Astrocyte (in vitro differentiated cells and primary cell): ENCODE results near the gene CELSR3. TPM values are rescaled to one million over a fixed set of nuclear protein-coding genes. Genes with fewer than 3 reads are reported as not detected.

Source experiments
- DNase-seq: peaks from one replicate; pipeline ENCODE4 v3.0.0-alpha.2; 2010; ENCODE audit warnings: low read depth
- FAIRE-seq: peaks from 2 replicates; lab custom pipeline; 2011; peaks lifted over from hg19 to GRCh38; lab: Jason Lieb, UNC
- H2AFZ ChIP-seq: 2 replicates; pipeline ENCODE4 v1.6.0; 2012; ENCODE audit warnings: low read depth, low read length, inconsistent platforms
- H3K27ac ChIP-seq: 2 replicates; pipeline ENCODE4 v1.5.1; 2011; ENCODE audit warnings: low read depth, low read length, inconsistent platforms
- H3K27me3 ChIP-seq: 2 replicates; pipeline ENCODE4 v1.6.0; 2011; ENCODE audit warnings: low read length, inconsistent platforms; ENCODE audit not compliant: insufficient read depth
- H3K36me3 ChIP-seq: 2 replicates; pipeline ENCODE4 v1.5.1; 2011; ENCODE audit warnings: low read length, inconsistent platforms; ENCODE audit not compliant: insufficient read depth
- H3K4me1 ChIP-seq: 2 replicates; pipeline ENCODE4 v1.5.1; 2011; ENCODE audit warnings: low read length, inconsistent platforms; ENCODE audit not compliant: insufficient read depth
- H3K4me2 ChIP-seq: 2 replicates; pipeline ENCODE4 v1.6.0; 2012; ENCODE audit warnings: low read length, inconsistent platforms
- H3K4me3 ChIP-seq: 2 replicates; pipeline ENCODE4 v1.5.1; 2011; ENCODE audit warnings: low read depth, mild to moderate bottlenecking, low read length, inconsistent platforms; ENCODE audit not compliant: insufficient read depth
- H3K79me2 ChIP-seq: 2 replicates; pipeline ENCODE4 v1.6.0; 2012; ENCODE audit warnings: mild to moderate bottlenecking, low read length, inconsistent platforms; ENCODE audit not compliant: insufficient read depth
- H3K9ac ChIP-seq: 2 replicates; pipeline ENCODE4 v1.6.0; 2012; ENCODE audit warnings: mild to moderate bottlenecking, low read length, inconsistent platforms
- H3K9me3 ChIP-seq: 2 replicates; pipeline ENCODE4 v1.5.1; 2012; ENCODE audit warnings: low read depth, mild to moderate bottlenecking, low read length, inconsistent platforms; ENCODE audit not compliant: insufficient read depth
- H4K20me1 ChIP-seq: 2 replicates; pipeline ENCODE4 v1.6.0; 2012; ENCODE audit warnings: low read length, inconsistent platforms; ENCODE audit not compliant: insufficient read depth
- H3K27ac Mint-ChIP-seq: one replicate; pipeline ENCODE4 v1.8.0; 2021; ENCODE audit warnings: mild to moderate bottlenecking, mixed read lengths; ENCODE audit not compliant: unreplicated experiment
- H3K27me3 Mint-ChIP-seq: one replicate; pipeline ENCODE4 v1.8.0; 2021; ENCODE audit warnings: low read depth, mixed read lengths; ENCODE audit not compliant: unreplicated experiment
- H3K36me3 Mint-ChIP-seq: one replicate; pipeline ENCODE4 v1.8.0; 2021; ENCODE audit warnings: low read depth, mixed read lengths; ENCODE audit not compliant: unreplicated experiment
- H3K4me1 Mint-ChIP-seq: one replicate; pipeline ENCODE4 v1.8.0; 2021; ENCODE audit warnings: low read depth, mixed read lengths; ENCODE audit not compliant: unreplicated experiment
- H3K4me3 Mint-ChIP-seq: one replicate; pipeline ENCODE4 v1.8.0; 2021; ENCODE audit warnings: mild to moderate bottlenecking, moderate library complexity, mixed read lengths; ENCODE audit not compliant: unreplicated experiment
- H3K9me3 Mint-ChIP-seq: one replicate; pipeline ENCODE4 v1.8.0; 2021; ENCODE audit warnings: mild to moderate bottlenecking, mixed read lengths; ENCODE audit not compliant: unreplicated experiment
- EZH2 ChIP-seq: IDR thresholded peaks from 2 replicates; pipeline ENCODE4 v1.6.1; 2012; ENCODE audit warnings: mild to moderate bottlenecking, low read length, inconsistent platforms; ENCODE audit not compliant: insufficient read depth
- total RNA-seq: library from RNA; stranded (reverse); gene quantifications from 2 replicates; pipeline ENCODE4 v1.2.1, GENCODE V29; 2021
- TF ChIP-seq, protein P1 (sequence below): IDR thresholded peaks from 2 replicates; pipeline ENCODE4 v1.5.1; 2011; ENCODE audit warnings: low read depth, mild to moderate bottlenecking, inconsistent platforms, low read length, moderate library complexity; ENCODE audit not compliant: insufficient read depth

Gene CELSR3
- total RNA-seq, 1 donor from 2014 or later = 8.6 TPM

DNA sequence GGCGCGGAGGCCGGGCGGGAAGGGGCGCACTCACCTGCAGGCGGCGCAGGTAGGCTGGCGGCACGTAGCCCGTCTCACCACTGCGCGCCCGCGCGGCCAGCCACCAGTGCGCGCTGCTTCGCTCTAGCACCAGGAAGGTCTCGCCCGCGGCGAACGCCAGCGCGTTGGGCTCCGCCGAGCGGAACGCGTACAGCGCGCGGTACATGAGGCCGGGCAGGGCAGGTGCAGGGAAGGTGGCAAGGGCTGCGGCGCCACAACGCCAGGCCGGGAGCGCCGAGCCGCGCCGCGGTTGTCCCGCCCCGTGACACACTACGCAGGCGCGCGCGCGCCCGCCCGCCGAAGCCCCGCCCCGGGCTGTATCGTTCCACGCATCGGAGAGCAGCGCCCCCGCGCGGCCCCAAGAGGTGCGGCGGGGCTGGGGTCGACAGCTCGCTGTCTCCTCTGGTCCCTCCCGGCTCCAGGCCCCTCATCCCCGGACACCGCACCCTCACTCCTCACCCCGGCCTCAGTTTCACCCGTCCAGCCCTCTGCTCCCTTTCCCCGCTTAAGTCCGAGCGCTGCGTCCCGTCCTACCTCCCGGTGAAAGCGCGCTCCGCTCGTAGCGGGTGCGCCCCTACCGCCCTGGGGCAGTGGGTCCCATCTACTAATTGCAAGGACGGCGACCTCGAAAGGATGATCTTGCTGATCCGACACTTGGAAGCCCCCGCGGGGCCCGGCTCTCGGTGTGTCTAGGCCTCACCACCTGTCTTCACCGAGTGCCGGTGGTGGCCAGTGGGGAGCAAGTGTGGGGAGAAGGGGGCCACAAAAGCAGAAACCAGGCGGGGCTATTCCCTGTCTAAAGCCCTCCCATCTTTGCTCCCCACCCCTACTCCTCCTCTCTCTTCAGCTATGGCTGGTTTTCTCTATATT lies 23.2 kb upstream of the CELSR3 start, which contains the start of gene NCKIPSD:
Gene NCKIPSD (minus strand): TSS at position 313 of the 909 bp plus-strand sequence. CDS start 108 bp downstream, at position 205.
- peak within 1 kb of the TSS; percentile 85 for H3K4me3 ChIP-seq
- H3K79me2 ChIP-seq = peaks cover 33% of the 10 kb centered on the region
- no peak for TF ChIP-seq EZH2
- TF ChIP-seq, protein P1, sequence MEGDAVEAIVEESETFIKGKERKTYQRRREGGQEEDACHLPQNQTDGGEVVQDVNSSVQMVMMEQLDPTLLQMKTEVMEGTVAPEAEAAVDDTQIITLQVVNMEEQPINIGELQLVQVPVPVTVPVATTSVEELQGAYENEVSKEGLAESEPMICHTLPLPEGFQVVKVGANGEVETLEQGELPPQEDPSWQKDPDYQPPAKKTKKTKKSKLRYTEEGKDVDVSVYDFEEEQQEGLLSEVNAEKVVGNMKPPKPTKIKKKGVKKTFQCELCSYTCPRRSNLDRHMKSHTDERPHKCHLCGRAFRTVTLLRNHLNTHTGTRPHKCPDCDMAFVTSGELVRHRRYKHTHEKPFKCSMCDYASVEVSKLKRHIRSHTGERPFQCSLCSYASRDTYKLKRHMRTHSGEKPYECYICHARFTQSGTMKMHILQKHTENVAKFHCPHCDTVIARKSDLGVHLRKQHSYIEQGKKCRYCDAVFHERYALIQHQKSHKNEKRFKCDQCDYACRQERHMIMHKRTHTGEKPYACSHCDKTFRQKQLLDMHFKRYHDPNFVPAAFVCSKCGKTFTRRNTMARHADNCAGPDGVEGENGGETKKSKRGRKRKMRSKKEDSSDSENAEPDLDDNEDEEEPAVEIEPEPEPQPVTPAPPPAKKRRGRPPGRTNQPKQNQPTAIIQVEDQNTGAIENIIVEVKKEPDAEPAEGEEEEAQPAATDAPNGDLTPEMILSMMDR = peak; percentile 45
- Mint-ChIP-seq H3K27me3 (no peaks in the 10 kb centered on the region), H3K9me3 (no peaks in the 10 kb centered on the region), H3K27ac (peak within 1 kb of the TSS; percentile 71), H3K4me1 (peaks cover 17% of the 10 kb centered on the region), H3K36me3 (peaks cover 17% of the 10 kb centered on the region), H3K4me3 (peak within 1 kb of the TSS; percentile 86)
- H3K27ac ChIP-seq = peak within 1 kb of the TSS; percentile 49
- H4K20me1 ChIP-seq = peaks cover 59% of the 10 kb centered on the region
- no peaks in the 10 kb centered on the region for H3K27me3 ChIP-seq
- H3K36me3 ChIP-seq = peaks cover 39% of the 10 kb centered on the region
- H3K9me3 ChIP-seq = no peaks in the 10 kb centered on the region
- peaks cover 29% of the 10 kb centered on the region for H3K4me1 ChIP-seq
- peak within 1 kb of the TSS; percentile 87 for H3K9ac ChIP-seq
- H3K4me2 ChIP-seq = peak within 1 kb of the TSS; percentile 88
- DNase-seq = peak; percentile 37
- no peak for FAIRE-seq
- peak within 1 kb of the TSS; percentile 90 for H2AFZ ChIP-seq

DNA sequence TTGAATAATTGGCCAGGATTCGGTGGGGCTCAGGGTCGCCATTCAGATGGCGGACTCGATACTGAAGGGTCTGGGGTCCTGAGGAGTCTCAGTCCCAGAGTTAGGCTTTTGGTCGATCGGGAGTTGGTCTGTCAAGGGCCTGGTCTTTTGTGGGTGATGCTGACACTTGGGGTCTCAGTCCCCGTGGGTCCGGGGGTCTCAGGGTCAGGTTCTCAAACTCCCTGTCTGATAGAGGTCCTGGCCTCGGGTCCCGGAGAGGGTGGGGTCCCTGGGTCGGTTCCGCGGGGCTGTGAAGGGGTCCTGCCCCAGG lies 22.6 kb upstream of the CELSR3 start:
- DNase-seq = no peak
- Histone ChIP-seq H4K20me1 (peaks cover 55% of the 10 kb centered on the region), H3K9me3 (no peaks in the 10 kb centered on the region), H3K4me3 (peak overlapping the region; percentile 85), H3K27me3 (no peaks in the 10 kb centered on the region), H2AFZ (peak overlapping the region; percentile 90), H3K4me2 (peak overlapping the region; percentile 88), H3K79me2 (peaks cover 30% of the 10 kb centered on the region), H3K9ac (peak overlapping the region; percentile 87), H3K4me1 (peaks cover 29% of the 10 kb centered on the region), H3K27ac (peak overlapping the region; percentile 49), H3K36me3 (peaks cover 39% of the 10 kb centered on the region)
- Mint-ChIP-seq H3K27ac (no peak overlapping the region), H3K4me1 (peaks cover 17% of the 10 kb centered on the region), H3K36me3 (peaks cover 21% of the 10 kb centered on the region), H3K27me3 (no peaks in the 10 kb centered on the region), H3K4me3 (peak overlapping the region; percentile 86), H3K9me3 (no peaks in the 10 kb centered on the region)
- TF ChIP-seq EZH2 = no peak
- TF ChIP-seq, protein P1 = no peak
- no peak for FAIRE-seq
